ENCODE measurements around the gene MARF1. TPM values are rescaled to one million over a fixed set of nuclear protein-coding genes. Genes with fewer than 3 reads are reported as not detected.

The MARF1 gene
- total and polyA plus RNA-seq, 2 of the 8 experiments (the other 6 are each of a cell fraction or from before 2014, with no cell fraction given), result 5.6 to 31.4 TPM

GRCh38 chr16:15652293-15653001 lies 9.5 kb upstream of the MARF1 start:
- H2BK12ac ChIP-seq (ENCODE audit: low read depth, low read length), result no peak overlapping the region
- H3K79me1 ChIP-seq (ENCODE audit: low read depth, low read length), result peaks cover 5% of the 10 kb centered on the region; the same call in 1 of the 2 replicates
- ChIA-PET POLR2A (ENCODE audit: partially characterized antibody) (interaction anchor here (0.8 kb wide), 1 partner anchor 10 kb away, joined by 3 read pairs; the partner anchor contains the start of gene MARF1), CTCF (ENCODE audit: partially characterized antibody) (interaction anchor here (0.7 to 1.9 kb wide), 3 partner anchors 9 to 28 kb away, joined by 3 to 5 read pairs (median 3); no protein-coding TSS in a partner anchor)
- H3K23ac ChIP-seq (ENCODE audit: insufficient read length), result no peak overlapping the region
- H3K27me3 ChIP-seq (replicated peaks in 1 of 4; ENCODE audit: control insufficient read depth in 3 of 4, extremely low read depth in 1 of 4, insufficient read depth in 3 of 4, low read length in 3 of 4), result no peaks in the 10 kb centered on the region
- 91% methylated on average over 14 of the region's 14 CpGs; no CpG with 5 or more reads in 1 of the 2 experiments for WGBS, 2 experiments (ENCODE audit: extremely low coverage in 1 of 2, insufficient coverage in 1 of 2, insufficient read length in 1 of 2, insufficient replicate concordance in 2 of 2, low coverage in 1 of 2, low lambda C conversion rate in 2 of 2, missing lambda C conversion rate in 1 of 2)
- H3K36me3 ChIP-seq (ENCODE audit: control insufficient read depth in 2 of 4, insufficient read depth in 4 of 4, low read length in 3 of 4), result no peaks in the 10 kb centered on the region
- no peak overlapping the region for H3K4ac ChIP-seq (replicated peaks; ENCODE audit: insufficient read length, low read depth, low read length)
- H3K4me1 ChIP-seq (replicated peaks in 1 of 4; ENCODE audit: control insufficient read depth in 3 of 4, insufficient read depth in 4 of 4, low read length in 3 of 4), result peaks cover 0 to 3% (median 1%) of the 10 kb centered on the region in 4 experiments; a peak in 2 of 7 replicates
- H3K4me3 ChIP-seq (ENCODE audit: extremely low read depth in 1 of 4, insufficient read depth in 2 of 4, low read depth in 3 of 4, low read length in 4 of 4), result no peak overlapping the region
- no peak overlapping the region for H4K5ac ChIP-seq (ENCODE audit: insufficient read length, low read depth, low read length)
- H2BK20ac ChIP-seq (ENCODE audit: low read length), result no peak overlapping the region
- no peak overlapping the region for H3K14ac ChIP-seq (ENCODE audit: insufficient read length)
- H3K79me2 ChIP-seq (ENCODE audit: control insufficient read depth in 1 of 2, insufficient read depth in 2 of 2, low read length in 2 of 2), result peaks cover 0 to 22% of the 10 kb centered on the region in 2 experiments; a peak in 3 of 4 replicates
- FAIRE-seq (no peak), DNase-seq (ENCODE audit: low read depth in 1 of 2, low spot score in 2 of 2) (no peak)
- H3K56ac ChIP-seq (replicated peaks; ENCODE audit: insufficient read length, low read depth, low read length), result no peak overlapping the region
- H2AFZ ChIP-seq (ENCODE audit: low read length), result no peak overlapping the region
- H3K27ac ChIP-seq (ENCODE audit: low read depth, low read length), result no peak overlapping the region
- no peak overlapping the region for H2AK5ac ChIP-seq (ENCODE audit: low read depth, low read length)
- no peak overlapping the region for H2BK120ac ChIP-seq (replicated peaks; ENCODE audit: low read depth, low read length)
- H3K4me2 ChIP-seq (ENCODE audit: insufficient read depth in 1 of 2, low read depth in 2 of 2, low read length in 2 of 2), result no peak overlapping the region
- no peak overlapping the region for H3K18ac ChIP-seq (ENCODE audit: extremely low read depth, low read length)
- peaks cover 6% of the 10 kb centered on the region for H3K23me2 ChIP-seq (ENCODE audit: low read depth, low read length)
- no peaks in the 10 kb centered on the region for H3K9me3 ChIP-seq (ENCODE audit: insufficient read depth in 2 of 2, low read depth in 1 of 2, low read length in 1 of 2)
- H4K91ac ChIP-seq (replicated peaks; ENCODE audit: insufficient read length, low read length), result no peak overlapping the region
- no peak overlapping the region for H4K8ac ChIP-seq (ENCODE audit: extremely low read depth, insufficient read depth, low read length)
- H2BK5ac ChIP-seq (ENCODE audit: low read depth, low read length), result no peak overlapping the region
- 0 out of 2 replicates have a peak overlapping the region, but pooled peaks have one; percentile 29 for H2BK15ac ChIP-seq (ENCODE audit: low read length)
- 0 out of 7 replicates have a peak overlapping the region, but pooled peaks of 1 of the 4 experiments have one; percentile 18 for H3K9ac ChIP-seq (replicated peaks in 1 of 4; ENCODE audit: extremely low read depth in 1 of 4, low read depth in 3 of 4, low read length in 3 of 4)
- H4K20me1 ChIP-seq (replicated peaks in 1 of 2; ENCODE audit: control insufficient read depth in 1 of 2, insufficient read depth in 2 of 2, low read length in 2 of 2), result peaks cover 1 to 3% of the 10 kb centered on the region in 2 experiments
- TF ChIP-seq CBX5 (IDR thresholded peaks at IDR 0.05; ENCODE audit: low read depth, low read length), result no peak
- TF ChIP-seq MAFK (IDR thresholded peaks at IDR 0.05; ENCODE audit: low read depth, low read length), result no peak
- TF ChIP-seq SP1 (IDR thresholded peaks at IDR 0.05; ENCODE audit: low read depth, low read length), result no peak
- TF ChIP-seq YY1 (IDR thresholded peaks at IDR 0.05; ENCODE audit: low read depth, low read length), result no peak
- TF ChIP-seq EZH2 (IDR thresholded peaks at IDR 0.05; ENCODE audit: low read depth, low read length, severe bottlenecking), result no peak

All from H1 (cell line).